Lung (tissue), 16 donors: ENCODE measurements around the gene AGGF1. TPM values are rescaled to one million over a fixed set of nuclear protein-coding genes. Genes with fewer than 3 reads are reported as not detected.

ENCODE experiments used
- ATAC-seq: fragments of 200-7000 bp; cut with Tn5 transposase; one replicate; pipeline ENCODE4 v1.9.1; 2020; ENCODE audit warnings: moderate number of reproducible peaks; ENCODE audit not compliant: insufficient read depth, low FRiP score
- DNase-seq, 3 donors: peaks; one replicate each; pipeline ENCODE4 v3.0.0-alpha.2; 2013 to 2017
- H3K27ac ChIP-seq, 2 donors: one replicate each; pipeline ENCODE4 v1.5.1; 2013; ENCODE audit warnings: mild to moderate bottlenecking in 2 of 2, moderate library complexity in 2 of 2, control low read depth in 1 of 2, inconsistent platforms in 1 of 2, low read depth in 1 of 2, low read length in 1 of 2
- H3K27me3 ChIP-seq, 3 donors: one replicate each; pipeline ENCODE4 v1.5.1; 2013; ENCODE audit warnings: low read length in 2 of 3; ENCODE audit not compliant: control insufficient read depth in 3 of 3, insufficient read depth in 3 of 3
- H3K36me3 ChIP-seq, 4 donors: one replicate each; pipeline ENCODE4 v1.5.1; 2013; ENCODE audit warnings: low read length in 4 of 4, mild to moderate bottlenecking in 1 of 4, moderate library complexity in 1 of 4; ENCODE audit not compliant: control insufficient read depth in 4 of 4, insufficient read depth in 4 of 4
- H3K4me1 ChIP-seq, 5 donors: one replicate each; pipeline ENCODE4 v1.5.1; 2013; ENCODE audit warnings: low read length in 5 of 5, mild to moderate bottlenecking in 2 of 5, moderate library complexity in 1 of 5; ENCODE audit not compliant: control insufficient read depth in 5 of 5, insufficient read depth in 5 of 5
- H3K4me3 ChIP-seq: one replicate; pipeline ENCODE4 v1.5.1; 2013; ENCODE audit warnings: mild to moderate bottlenecking, control low read depth, moderate library complexity
- H3K9ac ChIP-seq, 2 donors: one replicate each; pipeline ENCODE4 v1.5.1; 2013; ENCODE audit warnings: low read length in 2 of 2, control low read depth in 1 of 2; ENCODE audit not compliant: insufficient read depth in 1 of 2
- H3K9me3 ChIP-seq, 4 donors: one replicate each; pipeline ENCODE4 v1.5.1; 2013; ENCODE audit warnings: low read length in 3 of 4, mild to moderate bottlenecking in 1 of 4, moderate library complexity in 1 of 4; ENCODE audit not compliant: control insufficient read depth in 4 of 4, insufficient read depth in 3 of 4
- CTCF ChIP-seq: IDR thresholded peaks from 2 replicates; pipeline ENCODE4 v1.5.1; 2012; ENCODE audit warnings: mild to moderate bottlenecking; ENCODE audit errors: control extremely low read depth, extremely low read depth
- WGBS, 2 donors: extraction: QIAGEN DNeasy Blood & Tissue Kit; methylation state at CpG; one replicate each; pipeline ENCODE4 v1.1.7; 2013; 5-methylcytosine and 5-hydroxymethylcytosine counted together
- long read RNA-seq, 5 donors: transcript quantifications; one replicate each; lab custom pipeline, GENCODE V29; 2026
- polyA plus RNA-seq, 2 donors: library from polyadenylated mRNA; stranded (reverse); fragments of 200-250 nt; gene quantifications; one replicate each; pipeline ENCODE4 v1.2.1, GENCODE V29; 2013
- total RNA-seq, 2 donors: library from RNA; depleted of rRNA in 1 of 2; stranded (reverse); fragments of >200 nt in 1 of 2; gene quantifications; one replicate each; pipeline ENCODE4 v1.2.1, GENCODE V29; 2014 to 2021
- donor health status: control.
- donor health status: control.
- donor health status: Bipolar disorder and iron deficiency.
- donor health status: healthy.
- donor health status: DM: yes; HTN: yes; CAD: no.

The AGGF1 gene, protein sequence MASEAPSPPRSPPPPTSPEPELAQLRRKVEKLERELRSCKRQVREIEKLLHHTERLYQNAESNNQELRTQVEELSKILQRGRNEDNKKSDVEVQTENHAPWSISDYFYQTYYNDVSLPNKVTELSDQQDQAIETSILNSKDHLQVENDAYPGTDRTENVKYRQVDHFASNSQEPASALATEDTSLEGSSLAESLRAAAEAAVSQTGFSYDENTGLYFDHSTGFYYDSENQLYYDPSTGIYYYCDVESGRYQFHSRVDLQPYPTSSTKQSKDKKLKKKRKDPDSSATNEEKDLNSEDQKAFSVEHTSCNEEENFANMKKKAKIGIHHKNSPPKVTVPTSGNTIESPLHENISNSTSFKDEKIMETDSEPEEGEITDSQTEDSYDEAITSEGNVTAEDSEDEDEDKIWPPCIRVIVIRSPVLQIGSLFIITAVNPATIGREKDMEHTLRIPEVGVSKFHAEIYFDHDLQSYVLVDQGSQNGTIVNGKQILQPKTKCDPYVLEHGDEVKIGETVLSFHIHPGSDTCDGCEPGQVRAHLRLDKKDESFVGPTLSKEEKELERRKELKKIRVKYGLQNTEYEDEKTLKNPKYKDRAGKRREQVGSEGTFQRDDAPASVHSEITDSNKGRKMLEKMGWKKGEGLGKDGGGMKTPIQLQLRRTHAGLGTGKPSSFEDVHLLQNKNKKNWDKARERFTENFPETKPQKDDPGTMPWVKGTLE
- total RNA-seq = 10 to 100 TPM; 21.0 to 29.9 TPM
- 10 to 100 TPM in 1 of 2 donors, 1 to 10 TPM in 1; 7.7 to 12.0 TPM for polyA plus RNA-seq
- long read RNA-seq, donor 1, full-length matches to known transcripts = 4 of 4 reads
- long read RNA-seq, donor 1, partial matches to known transcripts = 0 of 4 reads
- long read RNA-seq, donor 1, other reads (novel, unspliced or antisense) = 0 of 4 reads
- long read RNA-seq, donor 2, partial matches to known transcripts = 0 of 3 reads
- long read RNA-seq, donor 2, other reads (novel, unspliced or antisense) = 0 of 3 reads
- long read RNA-seq, donor 3 = 0 reads
- long read RNA-seq, donor 4, partial matches to known transcripts = 0 of 3 reads
- long read RNA-seq, donor 4, other reads (novel, unspliced or antisense) = 0 of 3 reads
- long read RNA-seq, donor 5, full-length matches to known transcripts = 9 of 9 reads
- long read RNA-seq, donor 5, partial matches to known transcripts = 0 of 9 reads
- long read RNA-seq, donor 5, other reads (novel, unspliced or antisense) = 0 of 9 reads

GRCh38 chr5:77030097-77031071, at the start of gene AGGF1:
Gene AGGF1, plus strand, starts transcription at chr5:77030404. Its CDS starts 363 bp downstream, at chr5:77030767.
- Histone ChIP-seq H3K9me3 (peaks cover 0 to 8% (median 2%) of the 10 kb centered on the region in 4 donors), H3K27ac (peak within 1 kb of the TSS; percentile 93 to 96), H3K9ac (peak within 1 kb of the TSS; percentile 66 to 72), H3K27me3 (peaks cover 0 to 9% (median 0%) of the 10 kb centered on the region in 3 donors), H3K4me1 (peaks cover 4 to 15% (median 6%) of the 10 kb centered on the region in 5 donors), H3K36me3 (peaks cover 0 to 7% (median under 1%) of the 10 kb centered on the region in 4 donors), H3K4me3 (peak within 1 kb of the TSS; percentile 86)
- 0 to 1% methylated on average over 80 to 82 of the region's 82 CpGs for WGBS, 2 donors
- ATAC-seq (peak; percentile 99), DNase-seq (peak; percentile 95 to 97 (median 97))
- TF ChIP-seq CTCF = no peak

- H3K4me3 ChIP-seq = no peak overlapping the region
- H3K27ac ChIP-seq = no peak overlapping the region
- H3K36me3 ChIP-seq = no peaks in the 10 kb centered on the region
- H3K4me1 ChIP-seq = no peaks in the 10 kb centered on the region
- H3K27me3 ChIP-seq = no peaks in the 10 kb centered on the region
- TF ChIP-seq CTCF = no peak
- WGBS, 2 donors = 69 to 80% methylated on average over 8 of the region's 8 CpGs
- no peak overlapping the region for H3K9ac ChIP-seq
- DNase-seq (peak in 1 of 3 donors; percentile 12), ATAC-seq (no peak)
- no peaks in the 10 kb centered on the region for H3K9me3 ChIP-seq
These were observed 49.6 kb upstream of the AGGF1 start for GRCh38 chr5:76980518-76981144.

DNA sequence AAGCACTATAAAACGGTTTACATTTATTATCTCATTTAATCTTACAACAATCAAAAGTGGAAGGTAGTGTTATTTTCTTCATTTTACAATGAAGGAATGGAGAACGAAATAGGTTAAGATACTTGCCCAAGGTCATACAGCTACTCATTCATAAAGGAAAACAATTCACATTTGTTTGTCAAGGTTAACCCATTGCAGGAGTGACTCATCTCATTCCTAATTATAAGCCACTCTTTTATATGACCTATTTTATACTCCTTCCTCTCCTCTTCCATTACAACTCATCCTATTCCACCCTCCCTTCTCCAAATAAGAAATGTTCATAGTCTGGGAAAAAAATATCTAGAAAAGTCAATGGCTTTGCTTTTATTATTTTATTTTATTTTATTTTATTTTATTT, 47.8 kb upstream of the AGGF1 start:
- Histone ChIP-seq H3K36me3 (no peaks in the 10 kb centered on the region), H3K4me3 (no peak overlapping the region), H3K9ac (no peak overlapping the region), H3K27me3 (no peaks in the 10 kb centered on the region), H3K4me1 (peaks cover 0 to 6% (median 0%) of the 10 kb centered on the region in 5 donors), H3K9me3 (no peaks in the 10 kb centered on the region), H3K27ac (no peak overlapping the region)
- 74 to 88% methylated on average over 2 of the region's 2 CpGs for WGBS, 2 donors
- no peak for TF ChIP-seq CTCF
- DNase-seq (no peak), ATAC-seq (no peak)
